ENCODE measurements around the gene ASCL5. TPM values are rescaled to one million over a fixed set of nuclear protein-coding genes. Genes with fewer than 3 reads are reported as not detected.
A peak's percentile ranks its signal among the peaks of the same experiment; 100 is the strongest.

Gene ASCL5
- total and polyA plus RNA-seq, 8 donors, result 0.16 to 1.6 (median 1.2) TPM

GRCh38 chr1:201172326-201172725 is 45.3 kb upstream of the ASCL5 start:
- Histone ChIP-seq H3K9me3 (no peaks in the 10 kb centered on the region), H3K4me1 (peaks cover 10 to 16% (median 13%) of the 10 kb centered on the region in 3 donors), H3K27me3 (no peaks in the 10 kb centered on the region), H3K36me3 (no peaks in the 10 kb centered on the region), H3K27ac (peak overlapping the region; percentile 97 to 100 (median 100)), H3K4me3 (no peak overlapping the region)
- peak in 2 of 6 donors; percentile 30 to 47 for DNase-seq
- 52% methylated on average over 4 of the region's 4 CpGs for WGBS, 2 donors
- TF ChIP-seq, protein P1, sequence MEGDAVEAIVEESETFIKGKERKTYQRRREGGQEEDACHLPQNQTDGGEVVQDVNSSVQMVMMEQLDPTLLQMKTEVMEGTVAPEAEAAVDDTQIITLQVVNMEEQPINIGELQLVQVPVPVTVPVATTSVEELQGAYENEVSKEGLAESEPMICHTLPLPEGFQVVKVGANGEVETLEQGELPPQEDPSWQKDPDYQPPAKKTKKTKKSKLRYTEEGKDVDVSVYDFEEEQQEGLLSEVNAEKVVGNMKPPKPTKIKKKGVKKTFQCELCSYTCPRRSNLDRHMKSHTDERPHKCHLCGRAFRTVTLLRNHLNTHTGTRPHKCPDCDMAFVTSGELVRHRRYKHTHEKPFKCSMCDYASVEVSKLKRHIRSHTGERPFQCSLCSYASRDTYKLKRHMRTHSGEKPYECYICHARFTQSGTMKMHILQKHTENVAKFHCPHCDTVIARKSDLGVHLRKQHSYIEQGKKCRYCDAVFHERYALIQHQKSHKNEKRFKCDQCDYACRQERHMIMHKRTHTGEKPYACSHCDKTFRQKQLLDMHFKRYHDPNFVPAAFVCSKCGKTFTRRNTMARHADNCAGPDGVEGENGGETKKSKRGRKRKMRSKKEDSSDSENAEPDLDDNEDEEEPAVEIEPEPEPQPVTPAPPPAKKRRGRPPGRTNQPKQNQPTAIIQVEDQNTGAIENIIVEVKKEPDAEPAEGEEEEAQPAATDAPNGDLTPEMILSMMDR (IDR thresholded peaks at IDR 0.05), result no peak
- intact Hi-C loops (cut with DNase I), result no loop called here
- ATAC-seq, result peak in 2 of 4 donors; percentile 0 to 3
- FAIRE-seq, result no peak

- 3 to 4% methylated on average over 48 of the region's 48 CpGs for WGBS, 2 donors
- Histone ChIP-seq H3K4me3 (peak overlapping the region; percentile 35 to 51 (median 46)), H3K27me3 (no peaks in the 10 kb centered on the region), H3K27ac (peak overlapping the region; percentile 97 to 100 (median 100)), H3K36me3 (no peaks in the 10 kb centered on the region), H3K4me1 (peaks cover 15 to 19% (median 16%) of the 10 kb centered on the region in 3 donors), H3K9me3 (no peaks in the 10 kb centered on the region)
- FAIRE-seq, result no peak
- peak in 5 of 6 donors; percentile 59 to 83 (median 67) for DNase-seq
- TF ChIP-seq, protein P1 (IDR thresholded peaks at IDR 0.05), result peak in 3 of 4 donors; percentile 3 to 29 (median 10)
- intact Hi-C loops (cut with DNase I), result no loop called here
- peak; percentile 44 to 68 (median 62) for ATAC-seq
Observed at GRCh38 chr1:201171063-201172036, 44.4 kb upstream of the ASCL5 start.

GRCh38 chr1:201170533-201171062 is 43.6 kb upstream of the ASCL5 start:
- Histone ChIP-seq H3K27me3 (no peaks in the 10 kb centered on the region), H3K36me3 (no peaks in the 10 kb centered on the region), H3K27ac (peak overlapping the region; percentile 97 to 100 (median 100)), H3K4me3 (peak overlapping the region; percentile 35 to 51 (median 46)), H3K9me3 (no peaks in the 10 kb centered on the region), H3K4me1 (peaks cover 15 to 22% (median 16%) of the 10 kb centered on the region in 3 donors)
- DNase-seq, result peak; percentile 95 to 99 (median 98)
- peak; percentile 95 to 99 (median 96) for ATAC-seq
- intact Hi-C loops (cut with DNase I), result no loop called here
- TF ChIP-seq, protein P1 (IDR thresholded peaks at IDR 0.05), result peak in 1 of 4 donors; percentile 6
- 2% methylated on average over 25 to 26 of the region's 26 CpGs for WGBS, 2 donors
- FAIRE-seq, result no peak

- ATAC-seq (no peak), DNase-seq (no peak), FAIRE-seq (no peak)
- Histone ChIP-seq H3K27ac (peak overlapping the region; percentile 97 to 100 (median 100)), H3K36me3 (no peaks in the 10 kb centered on the region), H3K4me3 (peak overlapping the region in 2 of 4 donors; percentile 2 to 51), H3K9me3 (no peaks in the 10 kb centered on the region), H3K27me3 (no peaks in the 10 kb centered on the region), H3K4me1 (peaks cover 15 to 22% (median 16%) of the 10 kb centered on the region in 3 donors)
- WGBS, 2 donors, result 35 to 37% methylated on average over 2 of the region's 2 CpGs
- intact Hi-C loops (cut with DNase I), result no loop called here
- TF ChIP-seq, protein P1 (IDR thresholded peaks at IDR 0.05), result no peak
Observed at GRCh38 chr1:201169971-201170532, 43.1 kb upstream of the ASCL5 start.
